Suprapubic skin (tissue), 4 donors: Measurements from ENCODE around the gene TMPRSS11D. TPM values are rescaled to one million over a fixed set of nuclear protein-coding genes. Genes with fewer than 3 reads are reported as not detected.

Experiments
- DNase-seq, 2 donors: peaks; one replicate each; pipeline ENCODE4 v3.0.0-alpha.2; 2019; ENCODE audit warnings: low spot score in 2 of 2
- H3K27ac ChIP-seq: fragments of 200-600 bp; sonication (generic); one replicate; pipeline ENCODE4 v1.5.1; 2019
- H3K27me3 ChIP-seq: fragments of 200-600 bp; sonication (generic); one replicate; pipeline ENCODE4 v1.5.1; 2019
- H3K36me3 ChIP-seq: fragments of 200-600 bp; sonication (generic); one replicate; pipeline ENCODE4 v1.5.1; 2019
- H3K4me1 ChIP-seq: fragments of 200-600 bp; sonication (generic); one replicate; pipeline ENCODE4 v1.5.1; 2019
- H3K4me3 ChIP-seq: fragments of 200-600 bp; sonication (generic); one replicate; pipeline ENCODE4 v1.5.1; 2019; ENCODE audit warnings: mild to moderate bottlenecking
- H3K9me3 ChIP-seq: fragments of 200-600 bp; sonication (generic); one replicate; pipeline ENCODE4 v1.5.1; 2019
- CTCF ChIP-seq, 2 donors: fragments of 200-600 bp in 1 of 2; fragments of 450-650 bp in 1 of 2; sonication (generic) in 1 of 2; IDR thresholded peaks; one replicate each; pipeline ENCODE4 v1.5.1; 2016 to 2019; ENCODE audit warnings: antibody characterized with exemption in 2 of 2, mild to moderate bottlenecking in 1 of 2, moderate library complexity in 1 of 2
- EP300 ChIP-seq: sonication (generic); formaldehyde crosslinking; IDR thresholded peaks from one replicate; pipeline ENCODE4 v1.6.1; 2017; ENCODE audit warnings: antibody characterized with exemption
- POLR2A ChIP-seq, 2 donors: fragments of 450-650 bp; IDR thresholded peaks; one replicate each; pipeline ENCODE4 v1.6.1; 2017; ENCODE audit warnings: antibody characterized with exemption in 2 of 2, mild to moderate bottlenecking in 2 of 2, moderate library complexity in 2 of 2
- POLR2AphosphoS5 ChIP-seq, 3 donors: sonication (generic); formaldehyde crosslinking; IDR thresholded peaks; one replicate each; pipeline ENCODE4 v1.6.1; 2017; ENCODE audit warnings: antibody characterized with exemption in 3 of 3
- WGBS: methylation state at CpG from one replicate; pipeline ENCODE4 v1.1.5; 2018; 5-methylcytosine and 5-hydroxymethylcytosine counted together
- total RNA-seq, 4 donors: library from RNA; depleted of rRNA; stranded (reverse); fragments of >200 nt; gene quantifications; one replicate each; pipeline ENCODE4 v1.1.0, GENCODE V29; 2016

The TMPRSS11D gene
- total RNA-seq, 4 donors from 2014 or later: 0.72 to 0.73 TPM; not detected in 2

DNA sequence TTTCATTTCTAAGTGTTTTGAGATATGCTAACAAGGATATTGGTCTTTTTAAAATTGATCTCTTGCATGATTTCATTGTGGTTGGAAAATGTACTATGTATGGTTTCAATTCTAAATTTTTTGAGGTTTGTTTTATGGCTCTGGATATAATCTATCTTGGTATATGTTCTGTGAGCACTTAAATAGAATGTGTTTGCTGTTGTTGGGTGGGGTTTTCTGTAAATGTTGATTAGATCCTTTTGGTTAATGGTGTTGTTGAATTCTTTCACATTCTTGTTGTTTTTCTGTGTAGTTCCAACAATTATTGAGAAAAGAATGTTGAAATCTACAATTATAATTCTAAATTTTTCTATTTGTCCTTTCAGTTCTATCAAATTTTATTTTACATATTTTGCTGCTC, 87.0 kb downstream of the TMPRSS11D start:
- DNase-seq: no peak
- H3K27ac ChIP-seq: no peak overlapping the region
- no peaks in the 10 kb centered on the region for H3K36me3 ChIP-seq
- no peak overlapping the region for H3K4me3 ChIP-seq
- no peak for TF ChIP-seq POLR2A (IDR thresholded peaks at IDR 0.05)
- TF ChIP-seq EP300: no peak
- no peak for TF ChIP-seq POLR2AphosphoS5 (IDR thresholded peaks at IDR 0.05)
- TF ChIP-seq CTCF (IDR thresholded peaks at IDR 0.05): no peak
- no peaks in the 10 kb centered on the region for H3K27me3 ChIP-seq
- no peaks in the 10 kb centered on the region for H3K4me1 ChIP-seq
- H3K9me3 ChIP-seq: no peaks in the 10 kb centered on the region

- H3K27ac ChIP-seq: no peak overlapping the region
- DNase-seq: no peak
- TF ChIP-seq EP300 (no peak), CTCF (IDR thresholded peaks at IDR 0.05) (no peak), POLR2AphosphoS5 (IDR thresholded peaks at IDR 0.05) (no peak), POLR2A (IDR thresholded peaks at IDR 0.05) (no peak)
These were observed 93.1 kb downstream of the TMPRSS11D start for GRCh38 chr4:67790721-67791120.

DNA sequence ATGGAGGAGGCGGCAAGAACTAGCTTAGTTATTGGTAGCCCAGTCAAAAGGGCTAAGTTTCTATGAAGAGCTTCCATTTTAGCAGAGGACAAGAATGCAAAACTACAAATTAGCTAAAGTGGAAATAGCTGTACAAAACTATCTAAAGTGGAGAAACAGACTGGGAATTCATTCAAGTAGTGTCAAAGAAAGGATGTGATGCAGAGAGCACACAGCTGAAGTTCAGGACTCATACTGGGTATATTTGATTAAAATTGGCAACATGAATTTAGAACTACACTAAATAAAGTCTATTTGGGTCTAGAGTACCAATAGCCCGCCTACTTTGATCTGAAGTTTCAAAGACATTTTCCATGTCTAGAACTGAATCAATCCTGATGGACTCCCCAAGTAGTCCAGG, 96.5 kb downstream of the TMPRSS11D start:
- no peaks in the 10 kb centered on the region for H3K4me1 ChIP-seq
- H3K27ac ChIP-seq: no peak overlapping the region
- no peak overlapping the region for H3K4me3 ChIP-seq
- DNase-seq: no peak
- H3K9me3 ChIP-seq: no peaks in the 10 kb centered on the region
- TF ChIP-seq CTCF (IDR thresholded peaks at IDR 0.05) (no peak), EP300 (no peak), POLR2A (IDR thresholded peaks at IDR 0.05) (no peak), POLR2AphosphoS5 (IDR thresholded peaks at IDR 0.05) (no peak)
- H3K36me3 ChIP-seq: no peaks in the 10 kb centered on the region
- 97% methylated on average over 2 of the region's 2 CpGs for WGBS
- no peaks in the 10 kb centered on the region for H3K27me3 ChIP-seq

More at GRCh38 chr4:67790721-67791120, 93.1 kb downstream of the TMPRSS11D start:
- Histone ChIP-seq H3K9me3 (no peaks in the 10 kb centered on the region), H3K36me3 (no peaks in the 10 kb centered on the region), H3K27me3 (no peaks in the 10 kb centered on the region), H3K4me1 (no peaks in the 10 kb centered on the region), H3K4me3 (no peak overlapping the region)

- 77% methylated on average over 2 of the region's 2 CpGs for WGBS
- no peak for DNase-seq
- no peak for TF ChIP-seq EP300
- TF ChIP-seq POLR2A (IDR thresholded peaks at IDR 0.05): no peak
- no peak for TF ChIP-seq CTCF (IDR thresholded peaks at IDR 0.05)
- TF ChIP-seq POLR2AphosphoS5 (IDR thresholded peaks at IDR 0.05): no peak
- H3K36me3 ChIP-seq: no peaks in the 10 kb centered on the region
- no peaks in the 10 kb centered on the region for H3K27me3 ChIP-seq
- H3K9me3 ChIP-seq: no peaks in the 10 kb centered on the region
- H3K27ac ChIP-seq: no peak overlapping the region
- H3K4me1 ChIP-seq: no peaks in the 10 kb centered on the region
- no peak overlapping the region for H3K4me3 ChIP-seq
These were observed 98.3 kb downstream of the TMPRSS11D start for GRCh38 chr4:67785528-67785927.

DNA sequence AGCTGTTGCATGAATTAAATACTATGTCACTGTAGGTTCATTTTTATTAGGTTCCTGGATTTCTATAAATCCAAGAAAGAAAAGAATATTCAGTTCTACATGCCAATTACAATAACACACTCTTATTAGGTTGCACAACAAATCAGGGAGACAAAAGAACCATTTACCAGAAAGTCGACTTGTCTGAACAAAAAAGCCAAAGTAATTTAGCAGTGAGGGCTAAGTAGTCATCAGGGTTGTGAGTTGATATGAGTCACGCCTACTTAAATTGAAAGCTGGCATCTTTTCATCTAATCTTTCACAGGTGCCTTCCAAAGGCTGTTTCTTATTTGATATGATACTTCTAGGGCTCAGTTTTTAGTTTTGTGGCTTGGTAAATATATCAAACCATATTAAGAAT, 104.2 kb downstream of the TMPRSS11D start:
- WGBS: 40% methylated on average over 2 of the region's 2 CpGs
- Histone ChIP-seq H3K4me1 (no peaks in the 10 kb centered on the region), H3K27ac (no peak overlapping the region), H3K9me3 (no peaks in the 10 kb centered on the region), H3K27me3 (no peaks in the 10 kb centered on the region), H3K4me3 (no peak overlapping the region), H3K36me3 (no peaks in the 10 kb centered on the region)
- no peak for DNase-seq
- no peak for TF ChIP-seq EP300
- TF ChIP-seq POLR2AphosphoS5 (IDR thresholded peaks at IDR 0.05): no peak

GRCh38 chr4:67776746-67777145, 107.1 kb downstream of the TMPRSS11D start:
- no peak overlapping the region for H3K4me3 ChIP-seq
- H3K9me3 ChIP-seq: no peaks in the 10 kb centered on the region
- no peaks in the 10 kb centered on the region for H3K36me3 ChIP-seq
- TF ChIP-seq EP300: no peak
- TF ChIP-seq POLR2A (IDR thresholded peaks at IDR 0.05): no peak
- TF ChIP-seq POLR2AphosphoS5 (IDR thresholded peaks at IDR 0.05): no peak
- no peak for TF ChIP-seq CTCF (IDR thresholded peaks at IDR 0.05)
- WGBS: 87% methylated on average over 1 of the region's 1 CpG
- DNase-seq: no peak
- no peaks in the 10 kb centered on the region for H3K27me3 ChIP-seq
- no peak overlapping the region for H3K27ac ChIP-seq
- no peaks in the 10 kb centered on the region for H3K4me1 ChIP-seq
